IMR-90 (cell line): ENCODE data around the gene SCLY. TPM values are rescaled to one million over a fixed set of nuclear protein-coding genes. Genes with fewer than 3 reads are reported as not detected.

ENCODE experiments used
- ATAC-seq: fragments of 200-7000 bp; cut with Tn5 transposase; 2 replicates; pipeline ENCODE4 v1.9.1; 2020; ENCODE audit warnings: low read depth, mild to moderate bottlenecking, moderate library complexity
- BruUV-seq: library from RNA; stranded (reverse); fragments of 400-500 nt; replicated peaks from 2 replicates; lab custom pipeline; 2021; lab: Mats Ljungman, UMichigan
- CTCF ChIA-PET: fragments of 300-600 bp; formaldehyde crosslinking; extraction: SDS; loops from one replicate; lab custom pipeline; 2021; ENCODE audit warnings: antibody characterized with exemption; lab: Yijun Ruan, JAX
- POLR2A ChIA-PET: fragments of 300-600 bp; sonication (Branson Sonifier 250); formaldehyde crosslinking; loops from one replicate; lab custom pipeline; 2022; ENCODE audit warnings: antibody characterized with exemption; ENCODE audit not compliant: unreplicated experiment; lab: Charles Lee
- DNase-seq: peaks from one replicate; pipeline ENCODE4 v3.0.0; 2013
- H2AFZ ChIP-seq: replicated peaks from 2 replicates; pipeline ENCODE3; 2013; ENCODE audit warnings: low read length, mild to moderate bottlenecking; ENCODE audit not compliant: poor library complexity
- H2AK5ac ChIP-seq: 2 replicates; pipeline ENCODE4 v1.6.1; 2013; ENCODE audit warnings: low read depth, low read length, inconsistent platforms
- H2AK9ac ChIP-seq: replicated peaks from 2 replicates; pipeline ENCODE3; 2013; ENCODE audit warnings: mild to moderate bottlenecking, low read depth, low read length, moderate library complexity; ENCODE audit not compliant: poor library complexity
- H2BK120ac ChIP-seq: 2 replicates; pipeline ENCODE4 v1.6.1; 2013; ENCODE audit warnings: low read depth, low read length, inconsistent platforms
- H2BK15ac ChIP-seq: 3 replicates; pipeline ENCODE4 v1.6.1; 2013; ENCODE audit warnings: low read depth, low read length, inconsistent platforms
- H2BK20ac ChIP-seq: 2 replicates; pipeline ENCODE4 v1.6.1; 2013; ENCODE audit warnings: low read depth, mild to moderate bottlenecking, inconsistent platforms, low read length, moderate library complexity
- H2BK5ac ChIP-seq: 2 replicates; pipeline ENCODE4 v1.6.1; 2013; ENCODE audit warnings: mild to moderate bottlenecking, low read depth, low read length, inconsistent platforms; ENCODE audit not compliant: poor library complexity, severe bottlenecking
- H3K14ac ChIP-seq: replicated peaks from 2 replicates; pipeline ENCODE4 v1.6.1; 2013; ENCODE audit warnings: low read depth, low read length, inconsistent platforms
- H3K18ac ChIP-seq: 2 replicates; pipeline ENCODE4 v1.6.1; 2013; ENCODE audit warnings: low read depth, low read length, control low read depth
- H3K23ac ChIP-seq: 2 replicates; pipeline ENCODE4 v1.6.1; 2013; ENCODE audit warnings: low read depth, low read length, inconsistent platforms
- H3K27ac ChIP-seq: 2 replicates; pipeline ENCODE4 v1.5.1; 2013; ENCODE audit warnings: mild to moderate bottlenecking, control low read depth, low read length; ENCODE audit not compliant: insufficient read depth
- H3K27me3 ChIP-seq: 2 replicates; pipeline ENCODE4 v1.6.1; 2013; ENCODE audit warnings: low read length; ENCODE audit not compliant: control insufficient read depth, insufficient read depth
- H3K36me3 ChIP-seq: 2 replicates; pipeline ENCODE4 v1.6.1; 2013; ENCODE audit warnings: low read length, mixed read lengths; ENCODE audit not compliant: control insufficient read depth, insufficient read depth
- H3K4ac ChIP-seq: 2 replicates; pipeline ENCODE4 v1.6.1; 2013; ENCODE audit warnings: low read depth, low read length, inconsistent platforms
- H3K4me1 ChIP-seq: 2 replicates; pipeline ENCODE4 v1.6.1; 2013; ENCODE audit warnings: low read length, mixed read lengths; ENCODE audit not compliant: control insufficient read depth, insufficient read depth
- H3K4me2 ChIP-seq: 2 replicates; pipeline ENCODE4 v1.6.1; 2013; ENCODE audit warnings: low read depth, mild to moderate bottlenecking, control low read depth, low read length, moderate library complexity
- H3K4me3 ChIP-seq: 2 replicates; pipeline ENCODE4 v1.5.1; 2013; ENCODE audit warnings: low read depth, mild to moderate bottlenecking, control low read depth, low read length, moderate library complexity; ENCODE audit not compliant: insufficient read depth
- H3K56ac ChIP-seq: 2 replicates; pipeline ENCODE4 v1.6.1; 2013; ENCODE audit warnings: low read length, inconsistent platforms; ENCODE audit not compliant: insufficient read depth; ENCODE audit errors: extremely low read depth
- H3K79me1 ChIP-seq, 2 experiments: 2 replicates each; pipeline ENCODE4 v1.6.1; 2013; ENCODE audit warnings: low read length in 2 of 2, inconsistent platforms in 1 of 2, low read depth in 1 of 2
- H3K9ac ChIP-seq: 2 replicates; pipeline ENCODE4 v1.6.1; 2013; ENCODE audit warnings: low read depth, low read length, control low read depth
- H3K9me1 ChIP-seq: 2 replicates; pipeline ENCODE4 v1.6.1; 2013; ENCODE audit warnings: low read length, inconsistent platforms; ENCODE audit not compliant: insufficient read depth
- H3K9me3 ChIP-seq: 2 replicates; pipeline ENCODE4 v1.6.1; 2013; ENCODE audit warnings: low read length; ENCODE audit not compliant: control insufficient read depth, insufficient read depth
- H4K20me1 ChIP-seq: 2 replicates; pipeline ENCODE4 v1.6.1; 2013; ENCODE audit warnings: low read length, inconsistent platforms; ENCODE audit not compliant: insufficient read depth
- H4K5ac ChIP-seq: 2 replicates; pipeline ENCODE4 v1.6.1; 2013; ENCODE audit warnings: mild to moderate bottlenecking, low read depth, low read length, control low read depth
- H4K8ac ChIP-seq, 2 experiments: 2 replicates each; pipeline ENCODE4 v1.6.1; 2013; ENCODE audit warnings: low read depth in 2 of 2, low read length in 2 of 2, control low read depth in 1 of 2, inconsistent platforms in 1 of 2
- H4K91ac ChIP-seq: 2 replicates; pipeline ENCODE4 v1.6.1; 2013; ENCODE audit warnings: low read depth, low read length, inconsistent platforms; ENCODE audit not compliant: insufficient read depth
- BHLHE40 ChIP-seq: fragments of 150-350 bp; IDR thresholded peaks from 2 replicates; pipeline ENCODE4 v1.6.1; 2016; ENCODE audit warnings: mild to moderate bottlenecking, low read depth, low read length
- CEBPB ChIP-seq: IDR thresholded peaks from 2 replicates; pipeline ENCODE4 v1.6.1; 2012; ENCODE audit warnings: low read depth, low read length, improper control_type of control experiment
- CHD1 ChIP-seq: IDR thresholded peaks from 2 replicates; pipeline ENCODE4 v1.6.1; 2012; ENCODE audit warnings: low read depth, low read length, improper control_type of control experiment
- CTCF ChIP-seq: conservative IDR thresholded peaks from 2 replicates; pipeline ENCODE4 v1.5.1; 2012; ENCODE audit warnings: mild to moderate bottlenecking, low read depth, low read length, improper control_type of control experiment
- ELK1 ChIP-seq: fragments of 150-350 bp; IDR thresholded peaks from 2 replicates; pipeline ENCODE4 v1.6.1; 2016; ENCODE audit warnings: low read depth, mild to moderate bottlenecking, low read length, moderate library complexity, borderline replicate concordance
- MAFK ChIP-seq: IDR thresholded peaks from 2 replicates; pipeline ENCODE4 v1.6.1; 2012; ENCODE audit warnings: low read depth, low read length, improper control_type of control experiment
- MXI1 ChIP-seq: IDR thresholded peaks from 2 replicates; pipeline ENCODE4 v1.6.1; 2012; ENCODE audit warnings: low read depth, mild to moderate bottlenecking, low read length, moderate library complexity, borderline replicate concordance
- NFE2L2 ChIP-seq: fragments of 150-350 bp; IDR thresholded peaks from 2 replicates; pipeline ENCODE4 v1.6.1; 2016; ENCODE audit warnings: low read depth, mild to moderate bottlenecking, low read length
- POLR2A ChIP-seq: IDR thresholded peaks from 2 replicates; pipeline ENCODE4 v1.6.1; 2012; ENCODE audit warnings: mild to moderate bottlenecking, low read depth, low read length
- RAD21 ChIP-seq: IDR thresholded peaks from 2 replicates; pipeline ENCODE4 v1.6.1; 2012; ENCODE audit warnings: low read length, improper control_type of control experiment
- RCOR1 ChIP-seq: IDR thresholded peaks from 2 replicates; pipeline ENCODE4 v1.6.1; 2012; ENCODE audit warnings: mild to moderate bottlenecking, low read length, improper control_type of control experiment; ENCODE audit not compliant: insufficient replicate concordance
- SMC3 ChIP-seq: fragments of 150-350 bp; IDR thresholded peaks from 2 replicates; pipeline ENCODE4 v1.6.1; 2016; ENCODE audit warnings: low read depth, mild to moderate bottlenecking, antibody characterized with exemption, low read length, moderate library complexity
- USF2 ChIP-seq: fragments of 150-350 bp; IDR thresholded peaks from 2 replicates; pipeline ENCODE4 v1.6.1; 2017; ENCODE audit warnings: mild to moderate bottlenecking, antibody characterized with exemption, low read length, low read depth
- WGBS, 2 experiments: methylation state at CpG; one replicate each; pipeline versions ENCODE4 v1.1.5 to v1.1.7; 2013; ENCODE audit warnings: missing lambda C conversion rate in 2 of 2; ENCODE audit not compliant: insufficient read length in 1 of 2; ENCODE audit errors: extremely low coverage in 2 of 2; 5-methylcytosine and 5-hydroxymethylcytosine counted together
- dilution Hi-C: fragments of 300-500 bp; cut with HindIII; formaldehyde crosslinking; loops from one replicate; pipeline ENCODE4 v1.14.3; 2018; ENCODE audit warnings: low sequenced_read_pairs; ENCODE audit not compliant: unreplicated experiment
- in situ Hi-C: fragments of 300-500 bp; cut with MboI; formaldehyde crosslinking; loops from 3 replicates; pipeline ENCODE4 v1.14.3; 2019; ENCODE audit warnings: low sequenced_read_pairs, inconsistent platforms, mixed read lengths
- intact Hi-C: fragments of 100-400 bp; cut with micrococcal nuclease; formaldehyde crosslinking; loops from 2 replicates; pipeline ENCODE4 v1.10.0; 2022
- polyA plus RNA-seq, 3 experiments: library from polyadenylated mRNA; depleted of rRNA; stranded (reverse); fragments of >200 nt; gene quantifications; 2 replicates each; pipeline ENCODE4 v1.2.3, GENCODE V29; 2012; ENCODE audit warnings: low replicate concordance in 1 of 3
- total RNA-seq: library from RNA; depleted of rRNA; stranded (reverse); fragments of >200 nt; gene quantifications from 2 replicates; pipeline ENCODE4 v1.2.3, GENCODE V29; 2012

Gene SCLY
- total and polyA plus RNA-seq, 2 of the 4 experiments (the other 2 are of a cell fraction) = 8.6 to 10.5 TPM

DNA sequence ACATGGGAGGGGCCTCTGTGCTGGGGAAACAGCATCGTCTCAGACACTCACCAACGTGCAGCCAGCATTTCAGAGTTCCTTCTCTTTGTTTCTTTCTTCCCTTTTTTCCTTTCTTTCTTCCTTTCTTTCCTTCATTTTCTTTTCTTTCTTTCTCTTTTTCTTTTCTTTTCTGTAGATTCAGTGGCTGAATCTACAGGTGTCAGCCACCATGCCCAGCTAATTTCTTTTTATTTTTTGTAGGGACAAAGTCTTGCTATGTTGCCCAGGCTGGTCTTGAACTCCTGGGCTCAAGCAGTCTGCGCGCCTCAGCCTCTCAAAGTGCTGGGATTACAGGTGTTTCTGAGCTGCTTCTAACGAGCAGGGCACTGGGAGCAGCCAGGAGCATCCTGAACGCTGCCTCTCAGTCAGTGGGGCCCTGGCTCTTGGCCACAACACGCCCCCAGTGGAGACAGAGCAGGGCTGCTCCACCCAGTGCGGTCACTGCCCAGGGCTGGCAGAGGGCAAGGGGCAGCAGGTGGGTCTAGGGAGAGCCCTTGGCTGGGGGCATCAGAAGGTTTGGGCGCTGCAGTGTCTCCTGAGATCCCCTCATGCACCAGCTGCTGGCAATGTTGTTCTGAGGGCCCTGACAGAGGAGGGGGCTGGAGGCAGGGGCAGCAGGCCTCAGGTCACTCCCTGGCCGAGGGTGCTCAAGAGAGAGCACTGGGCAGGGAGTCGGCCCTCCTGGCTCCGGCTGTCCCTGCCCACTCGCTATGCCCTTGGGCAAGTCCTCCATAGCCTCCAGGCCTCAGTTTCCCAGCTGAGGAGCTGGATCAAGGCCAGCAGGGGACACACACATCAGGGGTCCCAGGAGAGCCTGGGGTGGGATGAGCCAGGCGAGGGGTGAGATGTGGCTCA is 72.9 kb downstream of the SCLY start:
- no peak overlapping the region for H4K5ac ChIP-seq
- no peak overlapping the region for H2AK9ac ChIP-seq
- H3K4me3 ChIP-seq = no peak overlapping the region
- intact Hi-C loops = no loop called here
- H3K56ac ChIP-seq = no peak overlapping the region
- no peak overlapping the region for H2BK5ac ChIP-seq
- H2BK20ac ChIP-seq = no peak overlapping the region
- H3K14ac ChIP-seq = no peak overlapping the region
- WGBS, 2 experiments = 71% methylated on average over 7 of the region's 14 CpGs; no CpG with 5 or more reads in 1 of the 2 experiments
- no peak for TF ChIP-seq CEBPB
- no peak for TF ChIP-seq RAD21
- TF ChIP-seq ELK1 = no peak
- no peak for TF ChIP-seq CHD1
- TF ChIP-seq CTCF = no peak
- no peak for TF ChIP-seq NFE2L2
- no peak for TF ChIP-seq POLR2A
- TF ChIP-seq MXI1 = no peak
- no peak for TF ChIP-seq RCOR1
- TF ChIP-seq USF2 = no peak
- no peak for TF ChIP-seq SMC3
- TF ChIP-seq BHLHE40 = no peak
- TF ChIP-seq MAFK = no peak
- POLR2A ChIA-PET = no interaction called here
- H3K4ac ChIP-seq = no peak overlapping the region
- no peaks in the 10 kb centered on the region for H3K9me3 ChIP-seq
- dilution Hi-C loops = no loop called here
- H3K36me3 ChIP-seq = no peaks in the 10 kb centered on the region
- H2AK5ac ChIP-seq = no peak overlapping the region
- H3K9me1 ChIP-seq = 0 out of 2 replicates have a peak, but pooled peaks cover 5% of the 10 kb centered on the region
- BruUV-seq = no TSS peak
- no peaks in the 10 kb centered on the region for H3K79me1 ChIP-seq
- ATAC-seq (no peak), DNase-seq (no peak)
- CTCF ChIA-PET = no interaction called here
- H2BK15ac ChIP-seq = no peak overlapping the region
- H3K18ac ChIP-seq = no peak overlapping the region
- in situ Hi-C loops = no loop called here
- no peak overlapping the region for H4K8ac ChIP-seq
- H3K27me3 ChIP-seq = no peaks in the 10 kb centered on the region
- peaks cover 7% of the 10 kb centered on the region for H3K4me1 ChIP-seq
- H4K20me1 ChIP-seq = no peaks in the 10 kb centered on the region
- H3K4me2 ChIP-seq = no peak overlapping the region
- no peak overlapping the region for H4K91ac ChIP-seq
- H3K9ac ChIP-seq = no peak overlapping the region
- no peak overlapping the region for H2BK120ac ChIP-seq
- no peak overlapping the region for H3K27ac ChIP-seq
- H2AFZ ChIP-seq = no peak overlapping the region
- H3K23ac ChIP-seq = no peak overlapping the region
